RWPE2 (cell line): ENCODE measurements around the gene RABL3.

Source experiments
- ATAC-seq: fragments of 200-7000 bp; cut with Tn5 transposase; 3 replicates; pipeline ENCODE4 v1.9.1; 2021; ENCODE audit warnings: low read depth
- DNase-seq: peaks from one replicate; pipeline ENCODE4 v3.0.0-alpha.2; 2020; ENCODE audit warnings: low spot score
- H3K27ac ChIP-seq: fragments of 450-650 bp; 2 replicates; pipeline ENCODE4 v1.5.1; 2017; ENCODE audit warnings: mild to moderate bottlenecking; ENCODE audit not compliant: poor library complexity, severe bottlenecking
- H3K27me3 ChIP-seq: fragments of 250-450 bp; sonication (Bioruptor Pico); 2 replicates; pipeline ENCODE4 v1.5.1; 2021; ENCODE audit warnings: mild to moderate bottlenecking, moderate library complexity; ENCODE audit not compliant: insufficient read depth, poor library complexity, severe bottlenecking
- H3K36me3 ChIP-seq: fragments of 250-450 bp; sonication (Bioruptor Pico); 2 replicates; pipeline ENCODE4 v1.5.1; 2020; ENCODE audit warnings: low read depth, mild to moderate bottlenecking, moderate library complexity
- H3K4me1 ChIP-seq: fragments of 250-450 bp; sonication (Bioruptor Pico); 2 replicates; pipeline ENCODE4 v1.5.1; 2021; ENCODE audit warnings: mild to moderate bottlenecking, moderate library complexity; ENCODE audit not compliant: insufficient read depth, poor library complexity, severe bottlenecking
- H3K4me3 ChIP-seq: fragments of 250-450 bp; sonication (Bioruptor Pico); 2 replicates; pipeline ENCODE4 v1.5.1; 2021; ENCODE audit warnings: mild to moderate bottlenecking, moderate library complexity; ENCODE audit not compliant: severe bottlenecking
- H3K9me3 ChIP-seq: fragments of 250-450 bp; sonication (Bioruptor Pico); 2 replicates; pipeline ENCODE4 v1.5.1; 2021; ENCODE audit warnings: mild to moderate bottlenecking, moderate library complexity; ENCODE audit not compliant: severe bottlenecking
- TF ChIP-seq, protein P1 (sequence below): fragments of 450-650 bp; IDR thresholded peaks from one replicate; pipeline ENCODE4 v1.5.1; 2017; ENCODE audit warnings: mild to moderate bottlenecking, moderate library complexity; ENCODE audit not compliant: poor library complexity, severe bottlenecking

RABL3 gene

DNA sequence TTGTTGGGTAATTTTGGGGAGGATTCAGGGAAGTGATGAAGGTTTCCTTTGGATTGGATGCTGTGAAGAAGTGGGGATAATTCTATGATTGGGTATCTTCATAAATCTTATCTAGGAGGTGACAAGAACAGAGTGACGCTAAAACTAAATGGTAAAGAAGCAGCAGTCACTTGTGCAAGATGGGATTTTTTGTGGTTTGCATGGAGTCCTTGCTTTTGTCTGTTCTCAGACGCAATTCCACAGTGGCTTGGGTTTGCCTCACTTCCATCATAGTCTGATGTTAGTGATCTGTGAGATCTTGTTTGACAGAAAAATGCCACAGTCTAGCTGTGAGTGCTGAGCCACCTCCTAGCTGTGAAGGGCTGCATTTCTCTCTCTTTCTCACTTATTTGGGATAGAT, 27.1 kb upstream of the RABL3 start:
- DNase-seq (no peak), ATAC-seq (no peak)
- Histone ChIP-seq H3K27ac (no peak overlapping the region), H3K27me3 (no peaks in the 10 kb centered on the region), H3K4me1 (peaks cover 8% of the 10 kb centered on the region), H3K36me3 (peaks cover 17% of the 10 kb centered on the region), H3K9me3 (no peaks in the 10 kb centered on the region), H3K4me3 (no peak overlapping the region)
- TF ChIP-seq, protein P1, sequence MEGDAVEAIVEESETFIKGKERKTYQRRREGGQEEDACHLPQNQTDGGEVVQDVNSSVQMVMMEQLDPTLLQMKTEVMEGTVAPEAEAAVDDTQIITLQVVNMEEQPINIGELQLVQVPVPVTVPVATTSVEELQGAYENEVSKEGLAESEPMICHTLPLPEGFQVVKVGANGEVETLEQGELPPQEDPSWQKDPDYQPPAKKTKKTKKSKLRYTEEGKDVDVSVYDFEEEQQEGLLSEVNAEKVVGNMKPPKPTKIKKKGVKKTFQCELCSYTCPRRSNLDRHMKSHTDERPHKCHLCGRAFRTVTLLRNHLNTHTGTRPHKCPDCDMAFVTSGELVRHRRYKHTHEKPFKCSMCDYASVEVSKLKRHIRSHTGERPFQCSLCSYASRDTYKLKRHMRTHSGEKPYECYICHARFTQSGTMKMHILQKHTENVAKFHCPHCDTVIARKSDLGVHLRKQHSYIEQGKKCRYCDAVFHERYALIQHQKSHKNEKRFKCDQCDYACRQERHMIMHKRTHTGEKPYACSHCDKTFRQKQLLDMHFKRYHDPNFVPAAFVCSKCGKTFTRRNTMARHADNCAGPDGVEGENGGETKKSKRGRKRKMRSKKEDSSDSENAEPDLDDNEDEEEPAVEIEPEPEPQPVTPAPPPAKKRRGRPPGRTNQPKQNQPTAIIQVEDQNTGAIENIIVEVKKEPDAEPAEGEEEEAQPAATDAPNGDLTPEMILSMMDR = no peak

DNA sequence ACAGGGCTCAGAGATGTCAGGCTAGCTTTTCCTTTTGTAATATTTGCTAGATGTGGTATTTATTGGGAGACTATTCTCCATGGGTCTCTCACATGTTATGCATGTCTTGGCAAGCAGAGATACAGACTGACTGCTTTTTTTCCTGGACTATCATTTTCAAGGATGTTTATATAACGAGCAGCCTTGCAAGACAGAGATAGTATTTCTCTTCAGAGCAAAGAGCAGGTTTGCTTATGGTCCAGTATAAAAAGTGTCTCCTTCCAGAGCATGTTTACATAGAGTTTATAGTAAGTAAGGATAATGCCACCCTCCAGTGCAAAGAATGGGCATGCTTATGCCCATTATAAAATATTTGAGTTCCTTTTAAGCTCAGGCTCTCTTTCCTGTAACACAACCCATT, 24.8 kb upstream of the RABL3 start:
- TF ChIP-seq, protein P1 = no peak
- H3K4me3 ChIP-seq = no peak overlapping the region
- ATAC-seq (no peak), DNase-seq (no peak)
- no peaks in the 10 kb centered on the region for H3K27me3 ChIP-seq
- peaks cover 14% of the 10 kb centered on the region for H3K4me1 ChIP-seq
- peaks cover 9% of the 10 kb centered on the region; the same call in 1 of the 2 replicates for H3K36me3 ChIP-seq
- no peaks in the 10 kb centered on the region for H3K9me3 ChIP-seq
- H3K27ac ChIP-seq = no peak overlapping the region

DNA sequence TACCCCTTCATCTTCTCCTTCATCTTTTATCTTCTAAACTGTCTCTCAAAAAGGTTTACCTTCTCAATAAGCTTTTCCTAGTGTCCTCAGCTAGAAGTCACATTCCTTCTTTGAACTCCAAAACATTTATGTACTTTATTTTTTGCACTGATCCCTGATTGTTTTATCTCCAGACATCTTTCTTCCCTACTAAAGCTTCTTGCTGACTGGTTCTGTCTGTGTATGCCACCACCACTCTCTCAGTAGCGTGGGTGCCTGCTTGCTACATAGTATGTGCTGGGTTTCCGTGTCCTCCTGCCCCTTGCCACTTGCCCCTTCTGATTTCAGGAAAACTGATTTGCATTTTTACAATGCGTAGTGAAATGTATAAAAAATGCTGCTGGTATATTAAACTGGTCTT, 24.3 kb upstream of the RABL3 start:
- Histone ChIP-seq H3K27ac (no peak overlapping the region), H3K27me3 (no peaks in the 10 kb centered on the region), H3K36me3 (peaks cover 9% of the 10 kb centered on the region; the same call in 1 of the 2 replicates), H3K4me3 (no peak overlapping the region), H3K9me3 (no peaks in the 10 kb centered on the region), H3K4me1 (peaks cover 14% of the 10 kb centered on the region)
- no peak for ATAC-seq
- TF ChIP-seq, protein P1 = no peak
- no peak for DNase-seq

DNA sequence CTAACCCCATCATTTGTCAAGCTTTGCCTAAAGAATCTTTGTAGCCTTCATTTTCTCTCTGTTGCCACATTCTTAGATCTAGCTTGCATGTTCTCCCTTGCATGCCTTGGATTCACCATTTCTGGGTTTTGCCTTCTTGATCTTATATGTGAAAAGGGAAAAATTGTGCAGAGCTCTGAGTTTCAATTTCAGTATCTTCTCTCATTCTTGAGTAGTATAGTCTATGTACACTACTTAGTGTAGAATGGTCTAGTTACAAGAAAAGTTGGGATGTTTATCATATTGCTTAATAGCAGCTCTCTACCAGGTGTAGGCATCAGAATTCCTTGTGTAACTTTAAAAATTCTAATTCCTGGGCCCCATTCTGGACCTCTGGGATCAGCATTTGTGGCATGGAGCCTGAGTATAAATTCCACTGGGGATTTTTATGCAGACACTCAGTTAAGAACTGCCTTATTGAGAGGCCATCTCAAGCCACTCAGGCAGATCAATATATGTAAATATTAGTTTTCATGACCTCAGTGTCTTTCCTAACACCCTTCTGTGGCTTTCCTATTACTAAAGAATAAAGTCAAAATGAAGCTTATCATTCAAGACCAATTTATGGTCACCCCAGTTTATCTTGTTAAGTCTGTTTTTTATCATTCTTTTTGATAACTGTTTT, 23.6 kb upstream of the RABL3 start:
- Histone ChIP-seq H3K27me3 (no peaks in the 10 kb centered on the region), H3K36me3 (peaks cover 8% of the 10 kb centered on the region; the same call in 1 of the 2 replicates), H3K9me3 (no peaks in the 10 kb centered on the region), H3K4me3 (no peak overlapping the region), H3K27ac (no peak overlapping the region), H3K4me1 (peaks cover 14% of the 10 kb centered on the region)
- TF ChIP-seq, protein P1 = no peak
- no peak for ATAC-seq
- DNase-seq = no peak

DNA sequence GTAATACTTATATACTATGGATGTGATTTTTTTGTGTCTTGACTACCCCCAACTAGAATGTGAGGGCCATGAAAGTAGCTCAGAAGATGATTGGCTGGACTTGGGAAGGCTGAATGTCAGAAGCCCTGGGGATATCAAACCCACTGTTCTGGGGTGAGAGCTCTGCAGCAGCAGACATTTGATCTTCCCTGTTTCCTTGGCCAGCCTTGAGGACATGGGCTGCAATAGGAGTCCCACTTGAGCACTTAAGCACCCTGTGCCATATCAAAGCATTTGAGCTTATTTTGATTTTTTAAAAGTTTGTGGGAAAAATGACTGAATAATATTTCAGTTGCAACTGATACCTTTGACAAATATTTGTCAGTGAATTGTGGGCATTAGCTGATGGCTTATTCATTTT, 21.9 kb upstream of the RABL3 start:
- TF ChIP-seq, protein P1 = no peak
- no peak for ATAC-seq
- DNase-seq = no peak

More for the DNA sequence above, 21.9 kb upstream of the RABL3 start:
- Histone ChIP-seq H3K27ac (no peak overlapping the region), H3K9me3 (no peaks in the 10 kb centered on the region), H3K27me3 (no peaks in the 10 kb centered on the region), H3K4me3 (no peak overlapping the region), H3K36me3 (no peaks in the 10 kb centered on the region), H3K4me1 (peaks cover 14% of the 10 kb centered on the region)
